HG03565 (cell line): Measurements from ENCODE around the gene TOMM22.

Experiments
- ATAC-seq: cut with Tn5 transposase; IDR thresholded peaks from one replicate; pipeline ENCODE4 v1.9.1; 2021; ENCODE audit warnings: mild to moderate bottlenecking, moderate library complexity; ENCODE audit not compliant: unreplicated experiment

TOMM22 gene

DNA sequence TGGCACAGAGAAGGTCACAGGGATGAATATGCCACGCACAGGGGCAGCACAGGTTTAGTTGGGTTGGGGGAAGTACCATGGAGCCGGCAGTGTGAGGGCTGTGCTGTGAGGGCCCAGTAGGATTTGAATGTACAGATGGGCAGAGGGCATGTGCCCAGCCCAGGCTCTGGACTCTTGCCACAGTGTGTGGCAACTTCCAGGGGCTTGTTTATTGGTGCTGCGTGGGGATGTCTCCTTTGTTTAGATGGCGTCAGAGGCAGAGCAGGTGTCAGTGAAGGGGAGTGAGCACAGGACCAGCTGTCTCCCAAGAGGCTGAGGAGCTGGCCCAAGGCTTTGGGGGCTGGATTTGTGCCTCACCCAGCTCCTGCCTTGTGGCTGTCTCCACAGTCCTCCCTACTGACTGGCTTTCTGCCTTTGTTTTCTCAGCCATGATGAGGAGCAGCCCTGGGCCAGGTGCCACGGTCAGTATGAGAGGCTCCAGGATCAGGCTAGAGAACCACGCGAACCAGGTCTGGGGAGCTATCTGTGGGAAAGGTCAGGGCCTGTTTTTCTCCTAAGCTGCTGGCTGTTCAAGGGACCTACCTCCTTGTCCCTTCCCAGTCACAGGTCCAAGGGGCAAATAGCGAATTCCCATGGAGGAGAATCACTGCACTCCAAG lies 52.1 kb downstream of the TOMM22 start:
- ATAC-seq = no peak

DNA sequence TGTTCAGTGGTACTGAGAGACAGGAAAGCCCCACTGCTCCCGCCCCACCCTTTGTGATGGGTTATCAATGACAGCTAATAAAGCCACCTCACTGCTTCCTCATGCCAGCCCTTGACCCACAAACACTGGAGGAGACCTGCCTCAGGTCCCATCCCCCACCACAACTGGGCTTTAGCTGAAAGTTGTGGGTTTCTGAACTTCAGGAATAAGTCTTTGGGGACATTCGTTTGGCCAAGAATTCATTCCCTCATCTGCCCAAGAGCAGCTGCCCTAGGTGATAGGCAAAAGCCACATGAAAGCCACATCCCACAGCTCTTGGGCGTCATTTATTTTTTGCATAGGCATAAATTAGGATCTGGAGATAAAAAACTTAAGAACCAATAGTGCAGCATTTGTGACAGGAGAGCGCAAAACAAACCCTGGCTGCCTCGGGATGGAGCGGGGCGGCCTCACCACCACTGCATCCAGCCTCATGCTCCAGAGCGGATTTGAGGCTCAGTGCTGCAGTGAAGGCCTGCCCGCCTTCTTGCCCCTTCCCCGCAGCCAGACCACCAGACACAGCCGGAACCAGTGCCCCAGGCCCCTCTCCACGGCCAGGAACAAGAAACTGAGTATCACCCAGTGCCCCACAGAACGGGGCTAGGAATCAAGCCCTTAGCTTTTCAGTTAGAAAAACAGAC lies 52.8 kb downstream of the TOMM22 start:
- no peak for ATAC-seq
